DND-41 (cell line): Measurements from ENCODE around the gene FUT9.

Experiments used
- CTCF ChIP-seq: IDR thresholded peaks from 2 replicates; pipeline ENCODE4 v1.5.1; 2012; ENCODE audit warnings: borderline replicate concordance, low read length, moderate library complexity, mild to moderate bottlenecking; ENCODE audit not compliant: poor library complexity, severe bottlenecking; ENCODE audit errors: extremely low read depth
- EZH2 ChIP-seq: IDR thresholded peaks from 3 replicates; pipeline ENCODE4 v1.6.1; 2012; ENCODE audit warnings: borderline replicate concordance, low read depth, mild to moderate bottlenecking, moderate library complexity, low read length, inconsistent platforms; ENCODE audit not compliant: severe bottlenecking

- TF ChIP-seq CTCF (no peak), EZH2 (no peak)
Observed at GRCh38 chr6:96060249-96060648, 44.5 kb downstream of the FUT9 start.
